ENCODE measurements around the gene MYO5B. TPM values are rescaled to one million over a fixed set of nuclear protein-coding genes. Genes with fewer than 3 reads are reported as not detected.

MYO5B gene
- total and polyA plus RNA-seq, 2 of the 4 experiments (the other 2 are of a cell fraction), result 0.24 to 0.54 TPM

GRCh38 chr18:49967636-49968313 is 227.2 kb downstream of the MYO5B start:
- Histone ChIP-seq H3K36me3 (ENCODE audit: control insufficient read depth, insufficient read depth, low read length) (no peaks in the 10 kb centered on the region), H2AK9ac (replicated peaks; ENCODE audit: low read depth, low read length, poor library complexity) (no peak overlapping the region), H3K79me1 (ENCODE audit: low read depth in 1 of 2, low read length in 2 of 2) (no peaks in the 10 kb centered on the region), H3K4ac (ENCODE audit: low read depth, low read length) (no peak overlapping the region), H4K5ac (ENCODE audit: low read depth, low read length) (no peak overlapping the region), H3K14ac (replicated peaks; ENCODE audit: low read depth, low read length) (no peak overlapping the region), H4K20me1 (ENCODE audit: insufficient read depth, low read length) (no peaks in the 10 kb centered on the region), H2BK20ac (ENCODE audit: low read depth, low read length) (no peak overlapping the region), H3K27ac (ENCODE audit: insufficient read depth, low read length) (no peak overlapping the region), H3K18ac (ENCODE audit: low read depth, low read length) (no peak overlapping the region), H3K4me2 (ENCODE audit: low read depth, low read length) (no peak overlapping the region), H3K56ac (ENCODE audit: extremely low read depth, insufficient read depth, low read length) (no peak overlapping the region), H4K8ac (ENCODE audit: low read depth in 2 of 2, low read length in 2 of 2) (no peak overlapping the region), H3K4me3 (ENCODE audit: insufficient read depth, low read depth, low read length) (no peak overlapping the region), H3K27me3 (ENCODE audit: control insufficient read depth, insufficient read depth, low read length) (peaks cover 1% of the 10 kb centered on the region), H2BK15ac (ENCODE audit: low read depth, low read length) (no peak overlapping the region), H2BK5ac (ENCODE audit: low read depth, low read length, poor library complexity, severe bottlenecking) (no peak overlapping the region), H3K9me3 (ENCODE audit: control insufficient read depth, insufficient read depth, low read length) (no peaks in the 10 kb centered on the region), H3K9me1 (ENCODE audit: insufficient read depth, low read length) (no peaks in the 10 kb centered on the region), H2AK5ac (ENCODE audit: low read depth, low read length) (no peak overlapping the region), H3K4me1 (ENCODE audit: control insufficient read depth, insufficient read depth, low read length) (no peaks in the 10 kb centered on the region), H3K9ac (ENCODE audit: low read depth, low read length) (no peak overlapping the region), H2AFZ (replicated peaks; ENCODE audit: low read length, poor library complexity) (no peak overlapping the region), H4K91ac (ENCODE audit: insufficient read depth, low read depth, low read length) (no peak overlapping the region), H3K23ac (ENCODE audit: low read depth, low read length) (no peak overlapping the region), H2BK120ac (ENCODE audit: low read depth, low read length) (no peak overlapping the region)
- TF ChIP-seq RAD21 (IDR thresholded peaks at IDR 0.05; ENCODE audit: low read length) (no peak), RFX5 (IDR thresholded peaks at IDR 0.05; ENCODE audit: low read depth, low read length) (no peak), CTCF (conservative IDR thresholded peaks at IDR 0.05; ENCODE audit: low read depth, low read length) (no peak), MAFK (IDR thresholded peaks at IDR 0.05; ENCODE audit: low read depth, low read length) (no peak), FOS (IDR thresholded peaks at IDR 0.05; ENCODE audit: low read depth, low read length) (no peak), CHD1 (IDR thresholded peaks at IDR 0.05; ENCODE audit: low read depth, low read length) (no peak), NFE2L2 (IDR thresholded peaks at IDR 0.05; ENCODE audit: low read depth, low read length) (no peak), MAZ (IDR thresholded peaks at IDR 0.05; ENCODE audit: borderline replicate concordance, low read depth, low read length) (no peak), MXI1 (IDR thresholded peaks at IDR 0.05; ENCODE audit: borderline replicate concordance, low read depth, low read length) (no peak), CEBPB (IDR thresholded peaks at IDR 0.05; ENCODE audit: low read depth, low read length) (no peak), RCOR1 (IDR thresholded peaks at IDR 0.05; ENCODE audit: insufficient replicate concordance, low read length) (no peak), SMC3 (IDR thresholded peaks at IDR 0.05; ENCODE audit: low read depth, low read length) (no peak), POLR2A (IDR thresholded peaks at IDR 0.05; ENCODE audit: low read depth, low read length) (no peak), BHLHE40 (IDR thresholded peaks at IDR 0.05; ENCODE audit: low read depth, low read length) (no peak)
- ATAC-seq (ENCODE audit: low read depth) (no peak), DNase-seq (no peak)
- no TSS peak for BruUV-seq (replicated peaks)
- WGBS, 2 experiments (ENCODE audit: extremely low coverage in 2 of 2, insufficient read length in 1 of 2), result 0% methylated on average over 1 of the region's 7 CpGs; no CpG with 5 or more reads in 1 of the 2 experiments
- in situ Hi-C loops (cut with MboI; ENCODE audit: low sequenced_read_pairs) (no loop called here), intact Hi-C loops (cut with micrococcal nuclease) (loop anchor here (10.0 kb wide), 1 partner anchor 217 kb away; no protein-coding TSS in a partner anchor), dilution Hi-C loops (cut with HindIII; ENCODE audit: low sequenced_read_pairs, unreplicated experiment) (no loop called here)
- POLR2A ChIA-PET (ENCODE audit: unreplicated experiment), result no interaction called here
- CTCF ChIA-PET, result no interaction called here

Measured in IMR-90 (cell line).